CD4-positive, alpha-beta T cell treated with Interleukin-4 for 1 hour (primary cell): Measurements from ENCODE around the gene EPHA8.

Source experiments
- DNase-seq, 2 donors: peaks; one replicate each; pipeline ENCODE4 v3.0.0-alpha.2; 2020 to 2022

EPHA8 gene

DNA sequence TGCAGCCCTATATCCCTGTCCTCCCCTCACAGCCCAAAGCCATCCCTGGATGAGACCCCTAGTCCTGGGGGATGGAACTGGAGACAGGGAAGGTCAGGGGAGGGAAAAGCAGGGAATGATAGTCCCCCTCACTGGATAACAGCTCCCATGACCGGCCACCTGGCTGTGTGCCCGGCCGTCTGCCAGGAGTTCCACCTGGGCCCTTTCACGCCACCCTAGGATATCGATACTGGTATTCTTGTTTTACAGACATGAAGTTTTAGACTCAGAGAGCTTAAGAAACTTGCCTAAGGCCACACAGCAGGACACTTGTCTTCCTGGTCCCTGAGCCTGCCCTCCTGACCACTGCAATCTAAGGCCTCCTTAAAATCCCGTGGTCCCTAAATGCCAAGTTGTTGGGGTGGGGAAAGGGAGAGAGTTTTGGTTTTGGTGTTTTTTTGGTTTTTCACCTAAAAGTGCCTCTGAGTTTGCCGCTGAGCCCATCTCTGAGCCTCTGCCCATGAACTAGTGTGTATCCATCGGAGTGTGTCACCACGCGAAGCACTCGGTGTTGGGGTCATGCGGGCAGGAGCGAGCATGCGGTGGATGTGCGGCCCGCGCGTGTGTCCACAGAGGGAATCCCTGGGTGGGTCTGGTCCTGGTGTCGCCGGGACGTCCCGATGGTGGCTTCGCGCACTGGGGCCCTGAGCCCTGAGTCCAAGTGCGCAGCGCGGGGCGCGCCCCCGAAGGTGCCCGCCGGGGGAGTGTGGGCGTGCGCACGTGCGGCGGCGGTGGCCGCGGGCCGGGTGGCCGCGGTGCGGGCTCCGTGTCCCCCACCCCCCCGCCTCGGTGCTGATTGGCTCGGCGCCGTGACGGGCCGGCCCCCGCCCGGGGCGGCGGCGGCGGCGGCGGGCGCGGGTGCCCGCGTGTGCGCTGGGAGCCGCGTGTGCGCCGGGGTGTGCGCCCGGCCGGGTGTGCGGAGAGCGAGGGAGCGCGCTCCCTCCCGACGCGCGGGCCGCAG, at the start of gene EPHA8:
Gene EPHA8 (plus strand): TSS at position 906 of the 1,000 bp plus-strand sequence. CDS start 147 bp downstream, outside the sequence.
- no peak for DNase-seq

DNA sequence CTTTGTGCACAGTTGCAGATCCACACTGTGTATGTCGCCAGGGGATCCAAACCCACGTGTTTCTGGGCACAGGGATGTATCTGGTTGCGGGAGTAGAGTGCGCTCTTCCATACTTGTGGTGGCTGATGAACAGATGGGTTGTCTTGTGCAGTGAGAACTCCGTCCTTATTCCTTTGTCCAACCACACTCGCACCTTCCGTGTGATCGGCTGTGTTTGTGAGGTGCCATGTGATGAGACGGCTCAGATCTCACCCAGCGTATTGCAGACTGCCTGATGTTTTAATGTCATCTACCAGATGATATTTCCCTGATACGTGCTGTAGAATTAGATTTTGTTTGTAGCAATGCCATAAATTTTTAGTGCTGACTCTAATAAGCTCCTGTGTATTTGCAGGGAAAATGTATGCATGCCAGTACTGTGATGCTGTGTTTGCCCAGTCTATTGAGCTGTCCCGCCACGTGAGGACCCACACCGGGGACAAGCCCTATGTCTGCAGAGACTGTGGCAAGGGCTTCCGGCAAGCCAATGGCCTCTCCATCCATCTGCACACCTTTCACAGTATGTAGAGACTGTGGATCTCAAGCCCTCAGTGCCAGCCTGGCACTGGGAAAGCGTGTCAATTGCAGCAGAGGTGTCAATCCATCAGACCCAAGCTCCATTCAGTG, 46.2 kb upstream of the EPHA8 start:
- DNase-seq: no peak

DNA sequence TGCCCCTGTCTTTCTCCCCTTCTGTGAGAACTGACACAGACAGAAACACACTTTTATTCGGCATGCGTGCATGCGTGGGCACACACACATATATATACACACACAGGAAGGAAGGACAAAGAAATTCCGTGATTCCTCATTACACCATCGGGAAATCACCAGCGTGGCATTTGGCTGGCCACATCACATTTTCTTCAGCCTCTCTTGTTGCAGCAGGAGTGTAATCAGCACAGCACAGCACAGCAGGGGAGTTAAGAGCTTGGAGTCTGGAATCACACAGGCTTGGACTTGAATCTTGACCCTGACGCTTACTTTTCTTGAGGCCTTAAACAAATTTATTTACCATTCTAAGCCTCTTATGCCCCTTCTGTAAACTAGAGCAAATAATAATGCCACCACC, 45.3 kb upstream of the EPHA8 start:
- DNase-seq: no peak

DNA sequence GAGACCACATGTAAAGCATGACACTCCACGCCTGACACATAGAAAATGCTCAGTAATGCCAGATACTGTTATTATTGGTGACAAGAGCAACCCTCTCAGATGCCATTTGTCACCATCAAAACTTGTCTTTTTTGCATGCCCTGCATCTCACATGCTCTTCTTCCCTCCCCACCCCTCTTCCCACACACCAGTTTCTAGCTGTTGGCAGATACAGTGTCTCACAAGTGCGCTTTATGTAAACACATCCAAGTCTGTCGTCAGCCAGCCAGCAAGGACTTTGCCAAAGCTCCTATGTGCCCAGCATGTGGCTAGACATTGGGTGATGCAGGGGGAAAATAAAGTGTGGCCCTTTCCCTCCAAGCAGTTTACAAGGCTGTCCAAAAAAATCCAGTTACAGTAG, 44.9 kb upstream of the EPHA8 start:
- DNase-seq: no peak

DNA sequence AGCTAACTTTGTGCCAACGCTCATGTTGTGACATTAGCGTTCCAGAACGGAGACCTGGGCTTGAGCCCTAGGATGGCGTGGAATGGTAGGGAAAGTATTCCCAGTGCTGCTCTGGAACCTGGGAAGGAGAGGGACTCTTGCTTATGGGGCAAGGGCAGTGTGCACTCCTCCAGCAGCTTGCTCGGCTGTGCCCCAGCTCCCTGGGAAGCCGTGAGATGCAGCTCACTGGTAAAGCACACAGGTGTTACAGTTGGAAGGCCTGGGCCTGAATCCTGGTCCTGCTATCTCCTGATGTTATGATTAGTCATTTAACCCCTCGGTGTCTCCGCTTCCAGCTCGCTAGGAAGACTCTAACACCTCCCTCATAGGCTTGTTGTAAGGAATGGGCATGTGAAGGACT, 42.4 kb upstream of the EPHA8 start:
- DNase-seq: no peak

DNA sequence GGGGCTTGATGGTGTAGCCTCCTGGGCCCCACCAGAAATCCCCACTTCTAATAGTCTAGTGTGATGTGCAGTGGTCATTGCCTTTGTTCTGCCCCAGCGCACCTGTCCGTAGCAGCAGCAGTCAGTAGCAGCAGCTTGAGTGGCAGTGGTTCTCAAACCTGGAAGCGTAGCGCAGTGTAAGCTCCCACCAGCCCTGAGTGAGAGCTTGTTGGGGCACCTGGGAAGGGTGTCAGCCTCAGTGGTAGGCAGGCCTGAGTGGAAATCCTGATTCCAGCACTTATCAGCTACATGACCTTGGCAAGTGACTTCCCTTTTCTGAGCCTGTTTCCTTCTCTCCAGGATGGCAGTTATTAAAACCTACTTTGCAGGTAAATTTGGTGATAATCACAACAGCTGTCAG, 41.6 kb upstream of the EPHA8 start:
- no peak for DNase-seq

DNA sequence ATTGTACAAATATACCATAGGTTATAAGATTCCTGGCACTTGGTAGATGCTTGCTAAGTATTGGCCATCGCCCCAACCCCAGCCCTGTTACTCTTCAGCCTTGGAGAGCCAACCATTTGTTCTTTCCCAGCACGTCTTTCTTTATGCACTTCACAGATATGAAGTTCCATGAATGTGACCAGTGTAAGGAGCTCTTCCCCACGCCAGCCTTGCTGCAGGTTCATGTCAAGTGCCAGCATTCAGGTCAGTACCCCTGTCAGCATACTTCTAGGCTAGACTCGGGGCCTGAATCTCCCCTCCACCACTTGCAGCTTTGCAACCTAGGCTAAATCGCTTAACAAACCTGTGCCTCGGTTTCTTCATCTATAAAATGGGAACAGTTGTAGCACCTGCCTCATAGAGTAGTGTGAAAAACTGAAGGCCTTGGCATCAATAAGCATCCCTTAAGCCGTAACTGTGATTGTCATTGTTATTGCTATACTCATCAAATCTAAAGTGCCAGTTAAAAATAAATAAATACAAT, 41.0 kb upstream of the EPHA8 start:
- no peak for DNase-seq

DNA sequence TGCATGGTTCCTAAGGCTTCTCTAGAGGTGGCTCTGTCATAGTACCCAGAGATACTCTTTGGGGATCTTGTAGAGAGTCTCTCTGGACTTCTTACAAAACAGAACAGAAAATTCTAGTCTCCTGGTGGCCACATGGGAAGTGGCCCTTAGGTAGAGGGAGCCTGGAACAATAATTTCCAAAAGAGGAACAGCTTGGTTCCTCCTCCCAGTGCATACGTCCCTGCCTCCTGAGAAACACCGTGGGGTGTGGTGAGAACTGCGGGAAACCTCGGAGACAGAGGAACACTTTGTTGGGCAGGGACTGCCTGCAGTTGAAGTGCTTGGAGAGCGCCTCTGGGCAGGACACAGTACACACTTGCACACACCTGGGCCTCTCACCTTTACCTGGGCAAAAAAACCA, 38.8 kb upstream of the EPHA8 start:
- DNase-seq: no peak

DNA sequence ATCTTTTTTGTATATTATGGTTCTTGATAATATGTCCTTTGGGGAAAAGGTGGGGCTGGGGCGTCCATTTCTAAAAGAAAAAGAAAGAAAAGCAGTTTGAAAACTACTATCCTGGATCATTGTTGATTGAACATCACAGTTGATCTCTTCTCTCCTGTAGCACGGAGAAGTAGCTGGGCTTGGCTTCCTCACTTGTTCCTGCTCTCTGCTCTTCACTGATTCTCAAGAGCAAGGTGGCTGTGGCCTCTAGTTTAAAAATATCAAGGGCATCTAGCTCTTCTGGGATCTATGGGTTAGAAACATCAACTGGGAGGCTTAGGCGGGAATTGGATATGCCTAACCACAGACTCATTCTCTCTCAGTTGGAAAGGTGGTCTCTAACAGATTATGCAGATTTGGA, 38.1 kb upstream of the EPHA8 start:
- no peak for DNase-seq

DNA sequence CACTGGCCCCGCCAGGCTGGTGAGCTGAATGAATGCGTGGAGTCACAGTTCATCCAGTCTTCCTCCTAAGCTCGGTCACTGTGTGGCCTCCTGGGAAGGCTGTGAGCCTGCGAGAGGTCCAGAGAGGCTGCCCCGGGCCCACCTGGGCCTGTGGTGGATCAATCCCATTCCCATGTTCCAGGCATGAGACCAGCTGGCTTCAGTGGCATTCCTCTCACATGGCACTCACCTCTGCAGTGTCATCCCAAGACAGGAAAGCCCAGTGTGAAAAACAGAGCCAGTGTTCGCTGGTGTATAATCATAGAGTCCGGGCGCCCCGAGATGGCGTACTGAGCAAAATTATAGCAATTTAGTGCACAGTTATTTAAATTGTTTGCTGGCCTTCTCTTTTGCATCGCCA, 37.6 kb upstream of the EPHA8 start:
- no peak for DNase-seq

DNA sequence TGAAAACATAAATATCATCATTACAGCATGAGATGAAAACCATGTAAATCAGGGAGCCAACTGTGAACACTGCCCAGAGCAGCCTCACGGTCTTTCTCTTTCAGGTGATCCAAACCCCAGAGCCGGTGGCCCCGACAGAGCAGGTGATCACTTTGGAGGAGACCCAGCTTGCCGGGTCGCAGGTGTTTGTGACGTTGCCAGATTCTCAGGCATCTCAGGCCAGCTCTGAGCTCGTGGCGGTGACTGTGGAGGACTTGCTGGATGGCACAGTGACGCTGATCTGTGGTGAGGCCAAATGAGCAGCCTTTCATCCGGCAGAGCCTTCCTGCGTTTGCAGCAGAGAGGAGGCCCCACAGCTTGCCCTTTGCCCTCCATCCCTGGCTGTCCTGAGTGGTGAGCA, 37.2 kb upstream of the EPHA8 start:
- DNase-seq: no peak

DNA sequence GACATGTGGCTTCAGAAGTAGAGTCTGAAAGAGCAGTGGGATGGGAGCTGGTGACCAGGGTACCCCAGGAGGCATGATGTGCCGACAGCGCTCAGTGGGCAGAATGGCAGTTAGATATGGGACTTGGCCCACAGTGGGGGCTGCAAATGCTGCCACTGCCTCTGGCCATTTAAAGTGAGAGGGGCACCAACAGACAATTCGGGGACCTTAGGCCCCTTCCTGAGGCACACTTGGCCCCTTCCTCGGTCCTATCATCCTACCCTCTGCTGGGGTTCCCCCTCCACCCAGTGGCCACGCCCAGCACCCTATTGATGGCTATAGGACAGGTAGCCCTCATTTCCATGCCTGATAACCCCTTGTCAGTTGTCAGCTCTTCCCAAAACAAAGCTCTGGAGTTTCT, 36.6 kb upstream of the EPHA8 start:
- DNase-seq: no peak

DNA sequence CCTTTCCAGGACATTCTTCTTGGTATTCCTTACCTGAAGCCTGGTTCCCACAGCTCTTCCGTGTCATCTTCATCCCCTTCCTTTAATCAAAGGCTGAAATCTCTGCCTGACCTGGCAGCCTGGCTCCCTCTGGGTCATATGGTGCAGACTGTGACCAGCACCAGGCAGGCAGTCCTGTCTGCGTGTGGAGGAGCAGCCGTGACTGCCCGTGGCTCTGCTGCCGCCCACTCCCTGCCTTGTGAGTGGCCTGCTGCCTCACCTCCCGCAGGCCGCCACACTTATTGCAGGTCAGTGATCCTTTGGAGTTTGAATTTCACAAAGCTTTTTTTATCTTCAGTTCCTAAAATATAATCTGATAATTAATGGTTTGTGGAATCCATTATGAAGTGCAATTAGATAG, 36.2 kb upstream of the EPHA8 start:
- no peak for DNase-seq

DNA sequence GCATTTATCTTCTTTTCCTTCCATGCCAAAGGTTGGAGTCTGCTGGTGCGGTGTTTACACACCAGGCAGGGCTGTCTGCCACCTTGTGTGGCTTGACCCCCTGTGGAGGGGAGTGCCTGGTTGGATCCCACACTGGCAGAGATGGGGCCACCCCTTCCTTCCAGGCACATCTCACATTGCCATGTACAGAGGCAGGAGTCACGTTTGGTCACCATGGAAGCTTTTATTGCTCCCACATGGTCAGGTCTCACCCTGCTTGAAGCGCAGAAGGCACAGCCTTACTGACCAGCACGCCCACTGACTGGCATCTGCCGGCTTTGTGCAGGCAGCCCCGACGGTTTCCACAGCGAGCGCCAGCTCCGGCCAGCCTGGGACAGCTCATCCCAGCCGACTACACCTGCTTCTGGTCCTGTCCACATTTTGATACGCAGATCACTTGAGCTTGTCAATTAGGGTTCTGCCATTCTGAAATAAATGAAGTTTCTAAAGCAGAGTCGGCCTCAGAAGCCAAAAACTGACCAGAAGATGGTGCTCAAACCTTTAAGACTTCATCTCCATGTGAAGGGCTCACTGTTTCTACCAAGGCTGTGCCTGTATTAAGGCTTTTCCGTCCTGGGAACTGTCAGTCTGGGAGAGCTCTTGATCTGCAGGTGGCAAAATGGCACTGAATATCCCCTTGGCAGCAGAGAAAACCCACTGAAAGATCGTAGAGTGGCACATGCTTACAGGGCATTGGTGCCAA, 35.6 kb upstream of the EPHA8 start:
- DNase-seq: no peak

DNA sequence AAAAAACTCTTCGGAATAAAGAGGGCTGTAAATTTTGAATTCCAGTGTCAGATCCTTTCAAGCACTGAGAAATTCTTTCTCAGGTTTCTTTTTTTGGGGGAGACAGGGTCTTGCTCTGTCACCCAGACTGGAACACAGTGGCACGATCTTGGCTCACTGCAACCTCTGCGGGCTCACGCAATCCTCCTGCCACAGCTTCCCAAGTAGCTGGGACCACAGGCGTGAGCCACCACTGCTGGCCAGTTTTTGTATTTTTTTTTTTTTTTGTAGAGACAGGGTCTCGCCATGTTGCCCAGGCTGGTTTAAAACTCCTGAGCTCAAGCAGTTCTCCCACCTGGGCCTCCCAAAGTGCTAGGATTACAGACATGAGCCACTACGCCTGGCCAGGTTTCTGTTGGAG, 34.8 kb upstream of the EPHA8 start:
- DNase-seq: no peak

DNA sequence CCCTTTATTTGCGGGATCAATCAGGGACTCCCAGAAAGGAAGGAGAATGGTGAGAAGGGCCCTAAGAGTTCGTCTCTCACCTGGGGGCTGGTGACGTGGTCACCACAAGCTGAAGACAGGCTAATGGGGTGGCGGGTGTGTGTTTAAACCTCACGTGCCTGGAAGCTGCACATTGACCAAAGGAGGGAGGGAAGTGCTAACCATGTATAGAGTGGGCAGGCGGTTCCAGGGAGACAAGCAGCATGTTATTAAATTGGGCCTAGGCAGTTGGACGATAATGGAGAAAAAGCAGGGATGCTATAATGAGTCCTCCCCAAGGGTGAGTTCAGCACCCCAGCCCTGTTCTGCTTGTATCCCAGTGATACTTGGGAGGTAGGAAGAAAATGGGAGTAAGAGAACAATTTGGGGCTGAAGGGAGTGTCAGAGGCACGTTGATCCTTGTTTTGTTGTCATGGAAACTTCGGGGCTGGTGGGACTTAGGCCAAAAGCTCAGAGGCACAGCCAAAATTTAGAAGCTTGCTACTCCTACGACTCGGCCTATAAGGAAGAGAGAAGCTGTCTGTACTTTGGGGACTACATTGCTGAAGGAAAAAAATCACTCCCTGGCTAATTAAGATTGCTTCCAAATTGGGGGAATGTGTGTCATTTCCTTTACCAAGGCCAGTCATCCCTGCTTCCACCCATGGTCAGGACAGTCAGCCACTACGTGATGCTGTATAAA, 33.2 kb upstream of the EPHA8 start:
- DNase-seq: no peak

DNA sequence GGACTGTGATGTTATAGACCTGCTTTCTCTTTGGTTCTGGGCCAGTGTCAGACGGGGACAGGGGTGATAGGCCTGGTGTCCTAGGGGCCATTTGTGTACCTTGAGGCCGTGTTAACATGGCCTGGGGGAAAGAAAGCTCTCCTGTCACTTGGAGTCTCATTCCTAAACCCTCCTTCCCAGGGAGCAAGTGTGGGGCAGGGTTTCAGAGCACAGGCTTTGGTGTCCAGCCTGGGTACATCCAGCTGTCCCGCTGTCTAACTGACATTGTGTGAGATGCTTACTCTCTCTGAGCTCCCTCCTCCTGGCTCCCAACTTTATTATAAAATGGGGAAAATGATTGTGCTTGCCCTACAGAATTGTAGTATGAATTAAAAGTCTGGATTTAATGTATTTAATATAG, 32.6 kb upstream of the EPHA8 start:
- DNase-seq: no peak

DNA sequence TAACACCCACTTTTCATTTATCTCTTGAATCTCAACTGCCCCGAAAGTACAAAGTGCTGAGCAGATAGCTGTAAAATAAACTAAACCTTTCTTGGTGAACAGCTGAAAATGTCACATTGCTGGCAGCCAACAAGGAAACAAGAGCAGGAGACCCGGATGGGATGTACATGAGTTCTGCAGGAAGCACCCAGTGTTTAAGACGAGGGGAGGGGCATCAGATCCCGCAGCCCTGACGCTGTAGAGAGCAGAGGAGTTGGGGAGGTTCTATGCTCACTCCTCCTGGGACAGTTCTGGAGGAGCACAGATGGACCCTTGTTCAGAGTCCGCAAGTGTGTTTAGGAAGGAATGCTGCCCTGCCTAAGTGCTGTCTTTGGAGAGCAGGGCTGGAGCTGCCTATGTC, 32.0 kb upstream of the EPHA8 start:
- no peak for DNase-seq

DNA sequence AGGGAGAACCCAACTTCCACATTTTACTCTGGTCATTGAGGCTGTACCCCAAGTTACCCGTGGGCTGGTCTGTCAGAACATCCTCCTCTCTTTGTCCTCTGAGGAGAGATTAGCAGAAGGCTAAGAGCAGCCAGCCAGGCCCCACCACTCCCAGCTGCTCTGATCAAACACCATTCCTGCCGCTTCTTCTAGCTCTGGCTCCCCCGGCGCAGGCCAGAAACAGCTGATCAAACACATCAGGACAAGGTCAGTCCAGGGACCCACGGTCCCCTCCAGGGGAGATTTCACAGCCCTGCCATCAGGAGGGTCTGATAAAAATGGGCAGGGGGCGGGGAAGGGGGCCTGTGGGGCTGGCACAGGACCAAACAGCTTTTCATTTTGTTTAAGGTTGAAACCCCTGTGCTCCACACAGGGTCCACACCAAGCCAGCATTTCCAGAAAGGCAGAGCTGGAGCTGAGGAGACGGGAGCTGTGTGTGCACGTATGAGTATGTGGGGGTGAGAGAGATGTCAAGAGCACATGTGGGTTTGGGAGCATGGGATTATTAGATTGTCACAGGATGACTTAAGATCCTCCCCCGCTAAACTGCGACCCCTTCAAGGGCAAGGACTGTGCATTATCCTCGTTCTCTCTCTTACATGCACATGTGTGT, 29.9 kb upstream of the EPHA8 start:
- DNase-seq: no peak

DNA sequence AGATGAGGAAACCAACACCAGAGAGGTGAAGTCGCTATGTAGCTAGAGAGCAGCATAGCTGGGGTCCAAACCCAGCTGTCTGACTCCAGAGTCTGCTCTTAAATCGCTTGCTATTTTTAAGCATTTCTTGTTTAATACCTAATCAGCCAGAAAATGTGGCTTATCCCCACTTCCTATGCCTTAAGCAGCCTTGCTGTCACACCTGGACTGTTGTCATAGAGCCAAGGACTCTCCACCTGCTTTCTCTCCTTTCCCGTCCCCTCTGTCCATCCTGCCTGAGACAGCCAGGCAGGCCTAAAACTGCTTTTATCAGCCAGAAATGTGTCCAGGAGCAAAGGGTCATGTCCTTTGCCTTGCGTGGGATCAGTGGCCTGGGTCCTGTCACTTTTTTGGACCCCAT, 28.3 kb upstream of the EPHA8 start:
- no peak for DNase-seq

DNA sequence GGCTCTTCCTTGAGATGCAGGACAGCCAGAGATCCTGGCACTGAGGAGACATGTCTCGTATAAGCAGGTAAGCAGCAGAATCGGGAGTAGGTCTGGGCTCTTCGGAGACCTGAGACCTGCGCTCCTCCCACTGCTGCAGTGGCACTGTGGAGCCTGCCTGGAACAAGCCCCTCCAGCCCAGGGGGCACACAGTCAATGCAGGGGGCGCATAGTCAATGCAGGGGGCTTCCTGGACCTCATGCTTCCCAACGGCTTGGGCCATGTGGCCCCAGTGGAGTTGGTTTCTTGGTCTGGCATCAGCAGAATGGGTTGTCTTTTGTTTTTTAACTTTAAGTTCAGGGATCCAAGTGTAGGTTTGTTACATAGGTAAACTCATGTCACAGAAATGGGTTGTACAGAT, 27.9 kb upstream of the EPHA8 start:
- no peak for DNase-seq

DNA sequence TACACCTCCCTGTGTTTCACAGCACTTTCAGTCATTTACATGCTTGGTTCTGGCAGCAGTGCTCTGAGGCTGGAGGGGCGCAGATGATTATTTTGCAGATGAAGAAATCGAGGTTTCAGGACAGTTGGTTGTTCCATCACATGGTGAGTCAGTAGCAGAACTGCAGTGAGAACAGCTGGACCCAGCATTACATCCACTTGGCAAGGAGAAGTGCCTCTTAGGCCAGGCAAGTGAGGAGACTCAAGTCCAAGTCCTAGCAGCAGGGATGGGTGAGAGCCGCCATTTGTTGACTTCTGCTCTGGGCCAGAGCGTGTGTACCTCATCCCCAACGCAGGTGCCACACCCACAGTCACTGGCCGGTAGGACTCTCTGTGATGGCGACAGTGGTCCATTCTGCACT, 26.8 kb upstream of the EPHA8 start:
- DNase-seq: no peak
